Measurements from ENCODE around the gene PSME3IP1.
A peak's percentile ranks its signal among the peaks of the same experiment; 100 is the strongest.

PSME3IP1 gene

DNA sequence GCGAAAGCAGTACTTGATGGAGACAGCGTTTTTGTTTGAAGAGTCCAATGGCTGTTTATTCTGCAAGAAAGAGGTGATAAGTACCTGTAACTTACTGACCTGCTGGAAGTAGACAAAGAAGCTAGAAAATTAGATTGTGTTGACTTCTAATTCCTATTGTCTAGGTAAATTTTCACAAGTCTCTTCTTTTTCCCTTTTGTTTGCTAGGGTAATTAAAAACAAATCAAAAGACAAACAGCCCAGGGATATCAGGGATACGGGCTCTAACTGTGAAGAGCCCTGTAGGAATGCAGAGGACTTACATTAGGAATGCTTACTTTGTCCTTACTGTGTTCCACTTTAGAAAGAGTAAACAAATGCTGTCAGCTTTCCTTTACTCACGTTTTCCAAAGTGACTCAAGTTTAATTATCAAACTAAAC lies 7.0 kb downstream of the PSME3IP1 start:
- Histone ChIP-seq H3K27me3 (replicated peaks) (no peaks in the 10 kb centered on the region), H3K36me3 (replicated peaks) (no peaks in the 10 kb centered on the region), H3K4me3 (ENCODE audit: low read depth, low read length) (no peak overlapping the region), H3K27ac (no peak overlapping the region)
- in situ Hi-C loops (cut with HindIII; ENCODE audit: low pct_ligation_motif_present, low sequenced_read_pairs) = no loop called here
- TF ChIP-seq, protein P1, sequence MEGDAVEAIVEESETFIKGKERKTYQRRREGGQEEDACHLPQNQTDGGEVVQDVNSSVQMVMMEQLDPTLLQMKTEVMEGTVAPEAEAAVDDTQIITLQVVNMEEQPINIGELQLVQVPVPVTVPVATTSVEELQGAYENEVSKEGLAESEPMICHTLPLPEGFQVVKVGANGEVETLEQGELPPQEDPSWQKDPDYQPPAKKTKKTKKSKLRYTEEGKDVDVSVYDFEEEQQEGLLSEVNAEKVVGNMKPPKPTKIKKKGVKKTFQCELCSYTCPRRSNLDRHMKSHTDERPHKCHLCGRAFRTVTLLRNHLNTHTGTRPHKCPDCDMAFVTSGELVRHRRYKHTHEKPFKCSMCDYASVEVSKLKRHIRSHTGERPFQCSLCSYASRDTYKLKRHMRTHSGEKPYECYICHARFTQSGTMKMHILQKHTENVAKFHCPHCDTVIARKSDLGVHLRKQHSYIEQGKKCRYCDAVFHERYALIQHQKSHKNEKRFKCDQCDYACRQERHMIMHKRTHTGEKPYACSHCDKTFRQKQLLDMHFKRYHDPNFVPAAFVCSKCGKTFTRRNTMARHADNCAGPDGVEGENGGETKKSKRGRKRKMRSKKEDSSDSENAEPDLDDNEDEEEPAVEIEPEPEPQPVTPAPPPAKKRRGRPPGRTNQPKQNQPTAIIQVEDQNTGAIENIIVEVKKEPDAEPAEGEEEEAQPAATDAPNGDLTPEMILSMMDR (IDR thresholded peaks at IDR 0.05; ENCODE audit: low read depth, low read length, missing control alignments) = no peak
- no peak for DNase-seq

DNA sequence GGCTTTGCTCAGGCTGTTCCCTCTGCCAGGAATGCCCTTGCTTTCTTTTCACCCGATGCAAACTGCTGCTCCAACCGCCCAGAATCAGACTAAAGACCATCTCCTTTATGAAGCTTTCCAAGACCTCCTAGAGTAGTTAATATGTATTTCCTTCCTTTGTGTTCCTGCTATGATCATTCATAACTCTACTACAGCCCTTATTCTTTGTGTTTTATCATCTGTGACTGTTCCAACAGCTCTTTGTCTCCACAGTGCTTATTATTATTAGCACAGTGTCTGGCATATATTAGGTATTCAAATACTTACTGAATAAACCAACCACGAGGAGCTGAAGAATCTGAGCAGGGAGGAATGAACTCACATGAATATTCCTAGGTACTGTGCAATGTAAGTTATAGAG lies 7.6 kb downstream of the PSME3IP1 start:
- in situ Hi-C loops (cut with HindIII; ENCODE audit: low pct_ligation_motif_present, low sequenced_read_pairs) = no loop called here
- Histone ChIP-seq H3K27me3 (replicated peaks) (no peaks in the 10 kb centered on the region), H3K27ac (no peak overlapping the region), H3K36me3 (replicated peaks) (peaks cover 2% of the 10 kb centered on the region), H3K4me3 (ENCODE audit: low read depth, low read length) (no peak overlapping the region)
- TF ChIP-seq, protein P1 (IDR thresholded peaks at IDR 0.05; ENCODE audit: low read depth, low read length, missing control alignments) = no peak
- no peak for DNase-seq

DNA sequence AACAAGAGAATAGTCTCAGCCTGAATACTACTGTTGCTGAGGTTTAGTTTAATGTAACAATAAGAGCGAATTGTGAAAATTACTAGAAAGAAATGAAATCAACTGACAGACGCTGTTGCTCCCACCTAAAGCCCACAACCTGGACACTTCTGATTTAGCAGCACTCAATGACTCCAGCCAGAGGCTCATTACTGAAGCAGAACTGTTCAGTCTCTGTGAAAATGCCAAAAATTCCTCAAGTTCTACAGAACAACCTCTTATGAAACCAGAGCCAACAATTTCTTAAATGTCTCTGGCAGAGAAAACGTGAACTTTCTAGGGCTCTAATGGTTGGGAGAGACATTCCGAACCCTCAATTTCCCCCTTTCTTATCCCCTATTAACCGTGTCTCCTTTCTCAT lies 9.9 kb downstream of the PSME3IP1 start:
- Histone ChIP-seq H3K4me3 (ENCODE audit: low read depth, low read length) (no peak overlapping the region), H3K36me3 (replicated peaks) (peaks cover 17% of the 10 kb centered on the region), H3K27me3 (replicated peaks) (no peaks in the 10 kb centered on the region), H3K27ac (no peak overlapping the region)
- no peak for DNase-seq
- in situ Hi-C loops (cut with HindIII; ENCODE audit: low pct_ligation_motif_present, low sequenced_read_pairs) = no loop called here
- TF ChIP-seq, protein P1 (IDR thresholded peaks at IDR 0.05; ENCODE audit: low read depth, low read length, missing control alignments) = no peak

DNA sequence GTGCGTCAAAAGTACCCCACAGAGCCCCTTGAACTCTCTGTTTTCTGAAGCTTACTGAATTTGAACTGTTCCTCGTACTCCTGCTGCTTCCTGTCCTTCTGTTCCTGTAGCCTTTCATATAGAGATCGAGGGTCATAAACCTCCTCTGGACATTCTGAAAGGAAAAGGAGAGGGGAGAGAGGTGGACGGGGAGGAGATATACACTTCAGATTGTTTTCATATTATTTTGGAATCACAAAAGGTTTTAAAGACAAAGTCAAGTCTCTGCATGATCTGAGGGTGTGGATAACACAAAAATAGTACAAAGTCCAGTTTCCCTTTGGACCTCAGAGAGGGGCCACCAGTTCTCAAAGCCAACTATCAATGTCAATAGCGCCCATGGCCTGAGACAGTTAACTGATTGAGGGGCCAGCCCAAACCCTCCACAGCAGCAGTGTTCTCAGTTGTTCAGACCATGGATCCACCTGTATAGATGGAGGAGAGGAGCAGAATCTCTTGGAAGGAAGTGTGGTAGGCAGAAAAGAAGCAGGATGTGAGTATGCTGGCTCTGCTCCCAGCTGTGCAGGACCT lies 13.0 kb downstream of the PSME3IP1 start:
- Histone ChIP-seq H3K4me3 (ENCODE audit: low read depth, low read length) (no peak overlapping the region), H3K27ac (no peak overlapping the region), H3K36me3 (replicated peaks) (peaks cover 20% of the 10 kb centered on the region), H3K27me3 (replicated peaks) (no peaks in the 10 kb centered on the region)
- TF ChIP-seq, protein P1 (IDR thresholded peaks at IDR 0.05; ENCODE audit: low read depth, low read length, missing control alignments) = no peak
- in situ Hi-C loops (cut with HindIII; ENCODE audit: low pct_ligation_motif_present, low sequenced_read_pairs) = no loop called here
- no peak for DNase-seq

DNA sequence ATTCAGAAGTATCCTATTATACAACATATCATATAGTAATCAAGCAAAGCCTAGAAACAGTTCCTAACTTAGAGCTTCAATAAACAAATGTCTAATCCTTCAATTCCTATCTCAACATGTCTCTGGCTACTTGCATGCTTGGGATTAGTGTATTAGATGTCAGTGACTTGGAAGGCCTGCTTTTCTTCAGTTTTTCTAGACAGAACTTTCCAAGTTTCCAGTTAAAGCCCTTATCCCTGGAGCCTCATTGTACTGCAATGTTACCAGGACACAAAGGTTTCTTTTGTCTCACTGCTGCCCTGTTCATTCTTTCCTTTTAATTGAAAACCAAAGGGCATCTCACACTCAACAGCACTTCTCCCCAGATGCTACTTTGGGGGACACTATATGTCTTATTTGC lies 16.5 kb downstream of the PSME3IP1 start:
- Histone ChIP-seq H3K27me3 (replicated peaks) (no peaks in the 10 kb centered on the region), H3K27ac (no peak overlapping the region), H3K4me3 (ENCODE audit: low read depth, low read length) (no peak overlapping the region), H3K36me3 (replicated peaks) (peaks cover 35% of the 10 kb centered on the region)
- in situ Hi-C loops (cut with HindIII; ENCODE audit: low pct_ligation_motif_present, low sequenced_read_pairs) = no loop called here
- TF ChIP-seq, protein P1 (IDR thresholded peaks at IDR 0.05; ENCODE audit: low read depth, low read length, missing control alignments) = no peak
- no peak for DNase-seq

DNA sequence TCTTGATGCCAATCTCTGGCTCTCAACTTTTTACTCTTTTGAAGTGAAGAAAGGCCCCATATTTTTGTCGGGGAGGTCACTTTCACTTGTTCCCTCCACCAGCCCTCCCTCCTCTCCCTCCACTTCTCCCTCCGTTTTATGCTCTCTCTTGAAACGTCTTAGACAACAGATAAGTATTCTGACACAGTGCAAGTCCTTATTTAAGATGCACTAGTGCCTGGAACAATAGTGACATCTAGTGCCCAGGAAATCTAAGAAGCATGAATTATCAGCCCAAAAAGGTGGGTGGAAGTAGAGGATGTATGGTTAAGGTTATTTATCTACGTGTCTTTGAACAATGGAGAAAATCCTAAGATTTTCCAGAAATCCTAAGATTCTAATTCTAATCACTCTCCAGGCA lies 17.9 kb downstream of the PSME3IP1 start:
- Histone ChIP-seq H3K36me3 (replicated peaks) (peaks cover 39% of the 10 kb centered on the region), H3K4me3 (ENCODE audit: low read depth, low read length) (no peak overlapping the region), H3K27me3 (replicated peaks) (no peaks in the 10 kb centered on the region), H3K27ac (no peak overlapping the region)
- peak; percentile 57 for DNase-seq
- TF ChIP-seq, protein P1 (IDR thresholded peaks at IDR 0.05; ENCODE audit: low read depth, low read length, missing control alignments) = peak; percentile 59
- in situ Hi-C loops (cut with HindIII; ENCODE audit: low pct_ligation_motif_present, low sequenced_read_pairs) = no loop called here

Data from brain microvascular endothelial cell (primary cell).